ENCODE results near the gene NDUFA7.
"Not testable (repeated sequence)": the region's sequence is repeated elsewhere in the genome, so short reads cannot be mapped to it uniquely, and the experiment has no call there.

The NDUFA7 gene

DNA sequence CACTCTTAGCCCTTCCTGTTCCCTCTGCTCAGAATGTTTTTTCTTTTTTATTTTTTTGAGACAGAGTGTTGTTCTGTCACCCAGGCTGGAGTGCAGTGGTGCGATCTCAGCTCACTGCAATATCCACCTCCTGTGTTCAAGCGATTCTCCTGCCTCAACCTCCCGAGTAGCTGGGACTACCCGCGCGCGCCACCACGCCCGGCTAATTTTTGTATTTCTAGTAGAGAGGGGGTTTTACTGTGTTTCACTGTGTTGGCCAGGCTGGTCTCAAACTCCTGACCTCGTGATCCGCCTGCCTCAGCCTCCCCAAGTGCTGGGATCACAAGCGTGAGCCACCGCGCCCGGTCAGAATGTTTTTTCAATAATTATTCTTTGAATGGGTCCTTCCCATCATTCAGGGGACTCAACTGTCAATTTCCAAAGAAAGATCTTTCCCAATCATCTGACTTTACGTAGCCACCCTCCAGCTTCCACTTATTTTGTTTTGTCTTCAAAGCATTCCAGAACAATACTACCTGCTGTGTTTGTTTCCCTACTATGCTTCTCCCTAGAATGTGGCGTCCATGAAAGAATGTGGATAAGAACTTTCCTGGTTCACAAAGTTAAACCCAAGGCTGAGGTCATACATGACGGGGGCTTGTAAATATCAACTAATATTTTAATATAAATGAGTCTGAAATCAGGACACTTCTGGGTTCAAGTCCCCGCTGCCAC, 1.2 kb downstream of the NDUFA7 start:
- DNase-seq (ENCODE audit: low read depth in 2 of 2), result no peak

DNA sequence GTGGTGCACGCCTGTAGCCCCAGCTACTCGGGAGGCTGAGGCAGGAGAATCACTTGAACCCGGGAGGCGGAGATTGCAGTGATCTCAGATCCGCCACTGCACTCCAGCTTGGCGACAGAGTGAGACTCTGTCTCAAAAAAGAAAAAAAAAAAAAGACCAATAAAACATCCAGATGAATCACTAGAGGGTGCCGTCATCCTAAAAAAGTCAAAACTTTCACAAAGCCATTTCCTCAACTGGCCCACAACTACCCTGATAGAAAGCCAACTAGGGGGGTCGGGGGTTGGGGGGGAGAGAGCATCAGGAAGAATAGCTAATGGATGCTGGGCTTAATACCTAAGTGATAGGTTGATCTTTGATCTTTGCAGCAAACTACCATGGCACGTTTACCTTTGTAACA, 2.3 kb downstream of the NDUFA7 start:
- not testable (repeated sequence) for DNase-seq (ENCODE audit: low read depth in 2 of 2)

DNA sequence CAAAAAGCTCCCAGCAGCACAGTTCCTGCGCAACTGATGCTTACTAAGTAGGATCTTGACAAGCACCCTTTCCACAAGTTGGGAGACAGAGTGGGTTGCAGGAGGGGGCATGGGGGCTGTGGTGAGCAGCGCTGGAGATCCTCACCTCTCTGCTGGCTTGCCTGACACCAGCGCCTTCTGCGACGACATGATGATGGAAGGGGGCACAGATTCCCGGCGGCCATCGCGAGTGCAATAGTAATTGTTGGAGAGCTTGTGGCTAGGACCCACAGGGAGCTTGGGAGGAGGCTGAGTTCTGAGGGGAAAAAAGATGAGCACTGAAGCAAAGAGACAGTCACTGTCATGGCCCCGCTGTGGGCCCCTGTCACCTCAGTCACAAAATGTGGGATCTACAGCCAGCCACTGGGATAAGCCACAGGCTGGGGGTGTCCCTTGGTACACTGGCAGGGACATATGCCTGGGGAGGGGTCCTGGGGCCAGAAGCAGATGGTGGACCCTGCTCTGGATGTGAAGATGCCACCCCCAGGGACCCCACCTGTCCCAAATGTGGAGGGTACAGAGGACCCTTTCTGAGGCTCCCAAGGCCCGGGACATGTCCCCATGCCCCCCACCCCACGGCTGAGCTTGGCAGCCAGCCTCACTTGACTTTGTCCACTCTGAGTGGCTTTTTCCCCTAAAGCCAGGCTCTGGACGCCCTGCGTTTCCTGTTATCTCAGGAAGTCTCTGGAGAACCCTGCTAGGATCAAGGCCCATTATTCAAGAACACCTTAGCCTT, 4.6 kb downstream of the NDUFA7 start:
- DNase-seq (ENCODE audit: low read depth in 2 of 2), result no peak

DNA sequence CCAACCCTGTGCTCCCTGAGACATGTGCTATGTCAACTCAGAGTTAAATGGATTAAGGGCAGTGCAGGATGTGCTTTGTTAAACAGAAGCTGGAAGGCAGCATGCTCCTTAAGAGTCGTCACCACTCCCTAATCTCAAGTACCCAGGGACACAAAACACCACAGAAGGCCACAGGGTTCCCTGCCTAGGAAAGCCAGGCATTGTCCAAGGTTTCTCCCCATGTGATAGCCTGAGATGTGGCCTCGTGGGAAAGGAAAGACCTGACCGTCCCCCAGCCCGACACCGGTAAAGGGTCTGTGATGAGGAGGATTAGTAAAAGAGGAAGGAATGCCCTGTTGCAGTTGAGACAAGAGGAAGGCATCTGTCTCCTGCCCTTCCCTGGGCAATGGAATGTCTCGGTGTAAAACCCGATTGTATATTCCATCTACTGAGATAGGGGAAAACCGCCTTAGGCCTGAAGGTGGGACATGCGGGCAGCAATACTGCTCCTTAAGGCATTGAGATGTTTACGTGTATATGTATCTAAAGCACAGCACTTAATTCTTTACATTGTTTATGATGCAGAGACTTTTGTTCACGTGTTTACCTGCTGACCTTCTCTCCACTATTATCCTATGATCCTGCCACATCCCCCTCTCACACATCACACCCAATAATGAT, 6.1 kb downstream of the NDUFA7 start:
- not testable (repeated sequence) for DNase-seq (ENCODE audit: low read depth in 2 of 2)

DNA sequence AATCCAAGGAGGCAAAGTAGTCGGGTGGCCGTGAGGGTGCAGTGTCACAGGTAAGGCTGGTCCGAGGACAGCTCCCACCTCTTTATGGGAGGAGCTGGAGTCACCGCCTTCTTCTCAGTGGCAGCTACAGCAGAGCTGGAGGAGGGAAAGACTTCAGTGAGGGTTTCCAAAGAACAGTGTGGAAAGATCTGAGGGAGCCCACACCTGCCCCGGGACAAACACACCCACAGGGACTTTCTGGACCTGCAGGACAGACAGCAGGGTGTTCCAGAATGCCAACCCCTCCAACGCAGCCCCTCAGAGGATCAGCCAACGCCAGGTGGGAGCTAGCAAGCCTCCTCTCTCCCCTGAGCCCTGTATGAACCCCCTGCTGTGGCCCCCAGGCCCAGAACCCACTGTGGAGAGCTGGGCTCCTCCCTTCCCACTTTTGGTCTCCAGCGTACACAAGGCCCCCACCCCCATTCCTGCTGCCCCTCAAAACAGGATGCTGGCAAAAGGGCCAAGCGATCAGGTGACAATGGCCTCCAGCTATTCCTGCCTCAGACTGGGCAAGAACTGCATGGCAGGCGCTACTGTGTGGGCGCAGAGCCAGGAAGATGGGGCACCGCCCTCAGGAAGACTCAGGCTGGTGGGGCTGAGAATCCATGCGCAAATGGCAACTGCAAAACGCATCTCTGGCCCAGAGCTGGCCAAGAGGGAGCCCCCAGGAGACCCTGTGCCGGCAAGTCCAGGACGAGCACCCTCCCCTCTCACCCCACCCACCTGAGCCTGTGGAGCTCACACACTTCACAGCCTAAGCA, 9.5 kb downstream of the NDUFA7 start:
- DNase-seq (ENCODE audit: low read depth in 2 of 2), result no peak

DNA sequence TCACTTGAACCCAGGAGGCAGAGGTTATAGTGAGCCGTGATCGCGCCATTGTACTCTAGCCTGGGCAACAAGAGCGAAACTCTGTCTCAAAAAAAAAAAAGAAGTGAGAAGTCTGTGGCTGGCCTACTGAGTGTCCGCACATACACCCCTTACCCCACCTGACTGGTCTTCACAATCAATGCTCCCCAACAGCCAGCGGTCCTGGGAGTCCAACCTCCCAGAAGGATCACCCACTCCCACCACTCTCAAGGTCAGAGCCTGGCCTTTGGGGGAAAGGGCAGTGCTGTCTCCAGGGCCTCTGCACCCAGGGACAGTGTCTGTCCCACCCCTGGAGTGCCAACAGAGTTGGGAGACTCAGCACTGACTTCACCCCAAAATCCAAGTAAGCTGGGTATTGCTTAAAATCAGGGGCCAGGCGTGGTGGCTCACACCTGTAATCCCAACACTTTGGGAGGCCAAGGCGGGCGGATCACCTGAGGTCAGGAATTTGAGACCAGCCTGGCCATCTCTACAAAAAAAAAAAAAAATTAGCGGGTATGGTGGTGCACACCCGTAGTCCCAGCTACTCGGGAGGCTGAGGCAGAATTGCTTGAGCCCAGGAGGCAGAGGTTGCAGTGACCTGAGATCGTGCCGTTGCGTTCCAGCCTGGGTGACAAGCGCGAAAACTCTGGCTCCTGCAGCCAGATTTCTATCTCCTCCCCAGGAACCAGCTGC, 10.7 kb downstream of the NDUFA7 start:
- no peak for DNase-seq (ENCODE audit: low read depth in 2 of 2)

DNA sequence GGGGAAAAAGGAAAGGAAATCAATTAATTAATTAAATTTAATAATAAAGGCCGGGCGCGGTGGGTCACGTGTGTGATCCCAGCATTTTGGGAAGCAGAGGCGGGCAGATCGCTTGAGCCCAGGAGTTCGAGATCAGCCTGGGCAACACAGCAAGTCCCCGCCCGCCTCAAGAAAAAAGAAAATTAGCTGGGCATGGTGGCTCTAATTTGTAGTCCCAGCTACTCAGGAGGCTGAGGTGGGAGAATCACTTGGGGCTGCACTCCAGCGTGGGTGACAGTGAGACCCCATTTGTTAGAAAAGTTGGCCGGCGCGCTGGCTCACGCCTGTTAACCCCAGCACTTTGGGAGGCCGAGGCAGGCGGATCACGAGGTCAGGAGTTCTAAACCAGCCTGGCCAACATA, 12.3 kb downstream of the NDUFA7 start:
- DNase-seq (ENCODE audit: low read depth in 2 of 2), result no peak

DNA sequence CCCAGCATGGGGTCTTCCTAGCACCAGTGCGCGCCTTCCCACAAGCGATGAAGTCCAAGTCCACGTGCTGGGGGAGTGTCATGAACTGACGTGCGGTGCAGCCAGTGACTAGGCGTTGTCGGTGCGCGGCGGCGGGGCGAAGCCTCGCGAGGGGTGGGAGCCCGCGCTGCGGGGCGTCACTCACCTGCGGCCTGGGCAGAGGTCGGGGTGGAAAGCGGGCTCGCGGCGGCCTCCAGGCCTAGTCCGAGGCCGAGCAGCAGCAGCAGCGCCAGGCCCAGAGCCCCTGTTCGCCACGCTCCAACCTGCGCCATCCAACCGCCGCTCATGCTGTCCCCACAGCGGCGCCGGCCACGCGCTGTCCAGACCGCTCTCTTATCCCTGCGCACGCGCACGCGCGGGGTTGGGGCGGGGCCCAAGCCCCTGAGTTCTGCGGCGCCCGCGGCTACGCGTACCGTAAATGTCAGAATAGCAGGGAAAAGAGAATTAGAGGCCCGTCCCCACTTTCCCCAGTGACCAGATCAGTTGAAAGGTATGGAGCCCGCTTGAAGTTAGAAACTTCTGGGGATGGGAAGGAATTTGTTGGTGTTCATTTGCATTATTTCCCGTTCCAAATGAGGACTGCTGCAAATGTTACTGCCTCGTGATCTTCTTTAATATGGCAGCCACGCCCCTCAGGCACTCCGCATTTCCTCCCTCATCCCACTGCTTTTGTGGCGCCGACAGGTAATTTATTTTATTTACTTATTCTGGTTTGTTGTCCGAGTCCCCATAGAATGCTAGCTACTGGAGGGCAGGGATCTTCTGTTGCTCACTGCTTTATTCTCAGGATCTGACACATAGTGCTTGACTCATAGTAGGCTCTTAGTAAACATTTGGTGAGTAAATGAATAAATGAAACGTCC, 13.0 kb downstream of the NDUFA7 start, which contains the start of gene CD320:
Gene CD320, minus strand, starts transcription at position 394 of the 902 bp plus-strand sequence. Its CDS starts 68 bp downstream, at position 326.
- DNase-seq (ENCODE audit: low read depth in 2 of 2), result peak; percentile 74 to 85

DNA sequence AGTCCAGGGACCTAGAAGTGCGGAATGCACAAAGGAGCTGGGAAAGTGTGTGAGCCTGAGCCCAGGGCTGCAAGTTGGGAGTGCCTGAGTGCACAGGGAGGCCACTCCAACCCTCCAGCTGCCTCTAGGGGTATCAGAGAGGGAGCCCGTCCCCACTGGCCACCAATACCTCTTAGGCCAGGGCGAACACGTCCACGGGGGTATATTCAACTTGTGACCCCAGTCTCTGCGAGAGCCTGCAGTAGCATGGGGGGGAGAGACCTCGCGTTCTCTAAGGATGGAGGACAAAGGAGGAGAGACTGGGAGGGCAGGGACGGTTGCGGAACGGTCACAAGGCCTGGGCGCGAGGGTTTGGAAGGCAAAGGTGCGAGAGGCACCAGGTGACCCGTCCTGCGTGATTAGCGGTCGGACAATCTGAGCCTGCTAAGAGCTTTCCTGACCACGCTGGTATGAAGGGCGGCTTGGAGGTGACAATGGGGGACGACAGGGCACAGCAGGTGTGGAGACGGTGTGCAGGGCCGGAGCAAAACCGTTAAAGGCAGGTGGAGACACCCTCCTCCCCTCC, 13.7 kb downstream of the NDUFA7 start:
- no peak for DNase-seq (ENCODE audit: low read depth in 2 of 2)

DNA sequence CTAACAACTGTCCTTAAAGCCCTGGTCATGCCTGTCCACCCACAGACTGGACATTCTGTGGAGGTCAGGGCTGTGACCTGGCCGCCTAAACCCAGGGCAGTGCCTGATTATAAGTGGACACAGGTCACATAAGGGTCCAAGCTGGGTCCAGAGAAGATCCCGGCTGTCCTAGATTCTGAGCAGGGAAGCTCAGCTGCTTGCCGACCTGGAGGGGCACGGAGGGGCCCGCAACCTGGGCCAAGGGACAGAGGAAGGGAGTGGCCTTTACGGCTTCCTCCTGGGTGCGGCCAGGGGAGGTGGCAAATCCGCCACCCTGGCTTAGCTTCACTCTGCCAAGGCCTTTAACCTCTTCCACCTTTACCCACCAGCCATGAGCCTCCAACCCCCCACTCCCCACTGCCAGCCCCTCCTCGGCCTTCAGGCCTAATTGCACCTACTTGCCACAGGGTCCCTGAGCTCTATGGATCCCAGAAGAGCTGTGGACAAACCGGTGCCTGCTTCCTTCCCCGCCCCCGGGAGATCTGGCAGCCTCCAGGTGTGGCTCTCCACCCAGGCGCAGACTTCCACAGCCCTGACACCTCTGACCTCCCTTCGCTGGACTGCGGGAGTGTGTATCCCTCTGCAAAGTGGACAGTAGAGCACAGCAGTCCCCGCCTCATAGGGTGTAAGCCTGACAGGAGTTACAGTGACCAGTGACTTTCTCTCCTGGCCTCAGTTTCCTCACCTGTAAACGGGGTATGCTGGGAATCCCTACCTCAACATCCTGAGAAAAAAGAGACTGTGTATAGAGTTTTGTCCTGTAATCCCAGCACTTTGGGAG, 14.7 kb downstream of the NDUFA7 start:
- no peak for DNase-seq (ENCODE audit: low read depth in 2 of 2)

DNA sequence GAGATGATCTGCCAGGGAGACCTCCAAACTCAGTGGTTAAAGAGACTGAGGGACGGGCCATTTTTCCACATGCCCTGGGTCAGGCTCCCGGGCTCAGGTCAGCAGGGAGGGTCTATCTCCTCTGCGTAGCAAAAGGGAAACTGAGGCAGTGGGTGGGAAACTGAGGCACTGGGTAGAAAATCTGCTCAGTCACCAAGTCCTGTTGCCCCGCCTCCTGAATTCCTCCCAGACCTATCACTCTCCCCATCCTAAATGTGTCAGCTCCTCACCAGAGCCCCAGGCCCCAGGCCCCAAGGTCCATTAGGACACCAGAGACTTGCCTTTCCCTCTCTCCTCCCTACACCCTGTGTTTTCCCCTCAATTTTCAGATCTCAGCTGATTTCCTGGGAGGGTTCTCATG, 15.4 kb downstream of the NDUFA7 start:
- no peak for DNase-seq (ENCODE audit: low read depth in 2 of 2)

DNA sequence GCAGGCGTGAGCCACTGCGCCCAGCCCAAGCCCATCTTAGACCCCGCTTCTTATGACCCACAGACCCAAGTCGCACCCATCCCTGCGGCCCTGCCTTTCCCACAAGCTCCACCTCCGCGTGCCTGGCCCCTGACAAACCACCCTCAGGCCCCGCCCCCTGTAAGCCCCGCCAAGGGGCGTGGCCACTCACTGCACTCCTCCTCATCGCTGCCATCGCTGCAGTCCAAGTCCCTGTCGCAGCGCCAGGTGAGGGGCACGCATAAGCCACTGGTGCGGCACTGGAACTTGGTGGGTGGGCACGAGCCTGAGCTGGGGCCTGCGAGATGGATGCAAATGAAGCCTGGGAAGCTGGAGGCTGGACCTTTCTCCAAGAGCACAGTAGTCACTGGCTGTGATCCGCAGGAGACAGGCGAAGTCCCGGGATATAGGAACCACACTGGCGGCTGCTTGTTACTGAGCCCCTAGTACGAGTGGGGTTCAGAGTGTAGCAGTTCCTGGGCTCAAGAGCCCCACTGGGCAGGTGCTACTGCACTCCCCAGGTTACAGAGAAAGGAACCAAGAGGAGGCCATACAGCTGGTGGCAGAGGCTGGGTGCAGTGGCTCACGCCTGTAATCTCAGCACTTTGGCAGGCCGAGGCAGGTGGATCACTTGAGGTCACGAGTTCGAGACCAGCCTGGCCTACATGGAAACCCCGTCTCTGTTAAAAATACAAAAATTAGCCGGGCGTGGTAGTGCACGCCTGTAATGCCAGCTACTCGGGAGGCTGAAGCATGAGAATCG, 16.1 kb downstream of the NDUFA7 start:
- DNase-seq (ENCODE audit: low read depth in 2 of 2), result no peak

DNA sequence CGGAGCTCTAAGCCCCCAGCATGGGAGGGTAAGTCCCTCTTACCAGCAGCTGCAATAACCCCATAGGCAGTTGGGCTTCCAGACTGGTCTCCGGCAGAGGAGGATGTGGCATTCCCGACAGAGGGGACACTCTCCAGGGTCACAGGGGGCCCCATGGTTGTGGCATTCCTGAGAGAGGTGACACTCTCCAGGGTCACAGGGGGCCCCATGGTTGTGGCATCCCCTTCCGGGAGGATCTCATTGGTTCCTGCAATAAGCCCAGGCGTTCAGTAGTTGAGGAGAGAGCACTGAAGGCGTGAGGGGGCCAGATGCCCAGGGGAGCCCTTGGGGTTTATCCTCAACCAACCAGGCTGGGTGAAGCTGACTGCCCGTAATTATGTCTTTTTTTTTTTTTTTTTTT, 18.4 kb downstream of the NDUFA7 start:
- DNase-seq (ENCODE audit: low read depth in 2 of 2), result no peak

DNA sequence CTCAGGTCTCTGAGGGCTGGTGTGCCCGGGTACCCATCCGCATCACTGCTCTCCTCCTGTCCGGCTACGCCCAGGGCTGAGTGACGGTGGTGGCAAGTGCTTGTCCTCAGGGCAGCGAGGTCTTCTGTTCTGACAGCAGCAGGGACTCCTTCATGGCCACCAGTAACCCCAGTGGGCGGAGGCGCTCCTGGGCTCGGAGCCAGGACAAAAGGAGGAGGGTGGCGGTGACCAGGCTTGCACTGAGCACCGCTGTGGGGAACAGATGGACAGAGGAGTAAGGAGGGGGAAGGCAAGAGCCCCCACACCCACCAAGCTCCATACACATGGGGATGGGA, 18.9 kb downstream of the NDUFA7 start:
- DNase-seq (ENCODE audit: low read depth in 2 of 2), result no peak

DNA sequence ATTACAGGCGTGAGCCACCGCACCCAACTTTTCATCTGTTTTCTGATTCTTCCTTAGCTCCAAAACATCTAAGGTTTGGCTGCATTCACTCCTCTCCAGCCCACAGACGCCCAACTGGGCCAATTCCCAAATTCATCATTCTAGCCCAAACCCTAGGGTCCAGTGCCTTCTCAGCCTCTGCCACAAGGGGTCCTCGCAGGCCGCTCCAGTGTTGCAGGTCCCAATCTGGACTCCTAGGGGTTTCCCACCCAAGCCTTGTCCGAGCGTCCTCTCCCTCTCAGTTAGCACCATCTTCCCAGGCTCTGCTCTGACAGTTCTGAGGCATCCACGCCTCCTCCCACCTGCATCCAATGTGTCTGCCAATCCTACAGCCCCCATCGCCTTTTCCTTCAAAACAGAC, 29.8 kb downstream of the NDUFA7 start:
- not testable (repeated sequence) for DNase-seq (ENCODE audit: low read depth in 2 of 2)

DNA sequence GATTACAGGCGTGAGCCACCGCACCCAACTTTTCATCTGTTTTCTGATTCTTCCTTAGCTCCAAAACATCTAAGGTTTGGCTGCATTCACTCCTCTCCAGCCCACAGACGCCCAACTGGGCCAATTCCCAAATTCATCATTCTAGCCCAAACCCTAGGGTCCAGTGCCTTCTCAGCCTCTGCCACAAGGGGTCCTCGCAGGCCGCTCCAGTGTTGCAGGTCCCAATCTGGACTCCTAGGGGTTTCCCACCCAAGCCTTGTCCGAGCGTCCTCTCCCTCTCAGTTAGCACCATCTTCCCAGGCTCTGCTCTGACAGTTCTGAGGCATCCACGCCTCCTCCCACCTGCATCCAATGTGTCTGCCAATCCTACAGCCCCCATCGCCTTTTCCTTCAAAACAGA, 44.7 kb downstream of the NDUFA7 start:
- not testable (repeated sequence) for DNase-seq (ENCODE audit: low read depth in 2 of 2)

DNA sequence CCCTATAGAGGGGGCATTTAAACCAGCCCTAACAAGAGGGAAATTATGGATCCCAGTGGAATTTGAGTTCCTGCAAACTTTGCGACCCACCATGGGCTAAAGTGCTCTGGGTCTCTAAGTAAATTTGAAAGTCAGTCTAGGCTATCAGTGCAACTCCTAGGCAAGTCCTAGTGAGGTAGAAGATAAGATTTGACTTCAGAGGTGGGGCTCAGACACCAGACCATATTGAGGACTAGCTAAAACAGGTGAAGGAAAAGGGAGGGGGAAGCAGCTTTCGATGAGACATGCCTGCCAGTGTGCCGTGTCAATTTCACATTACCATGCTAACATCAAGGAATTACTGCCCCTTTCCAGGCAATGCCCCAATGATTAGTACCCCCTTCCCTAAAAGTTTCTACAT, 51.5 kb downstream of the NDUFA7 start:
- DNase-seq (ENCODE audit: low read depth in 2 of 2), result no peak

DNA sequence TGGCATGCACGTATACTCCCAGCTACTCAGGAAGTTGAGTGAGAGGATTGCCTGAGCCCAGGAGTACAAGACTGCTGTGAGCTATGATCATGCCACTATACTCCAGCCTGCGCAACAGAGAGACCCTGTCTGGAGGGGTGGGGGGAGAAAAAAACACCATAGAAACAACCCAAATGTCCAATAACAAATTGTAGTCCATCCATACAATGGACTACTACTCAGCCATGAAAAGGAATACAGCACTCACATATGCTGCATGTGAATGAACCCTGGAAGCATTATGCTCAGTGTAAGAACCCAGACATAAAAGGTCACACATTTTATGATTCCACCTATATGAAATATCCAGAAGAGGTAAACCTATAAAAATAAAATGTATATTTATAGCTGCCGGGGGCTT, 55.3 kb downstream of the NDUFA7 start:
- no peak for DNase-seq (ENCODE audit: low read depth in 2 of 2)
